ENCODE results near the gene CNKSR1.

- TF ChIP-seq HOXA3 (CRISPR knock-in tag; IDR thresholded peaks at IDR 0.05) (peak; percentile 76), CBFB (CRISPR knock-in tag; IDR thresholded peaks at IDR 0.05) (no peak), JUND (CRISPR knock-in tag; IDR thresholded peaks at IDR 0.05) (no peak), RORA (CRISPR knock-in tag; IDR thresholded peaks at IDR 0.05) (no peak), CTCF (CRISPR knock-in tag; IDR thresholded peaks at IDR 0.05) (peak; percentile 5; the same call in 1 of the 2 replicates), ZNF629 (CRISPR knock-in tag; conservative IDR thresholded peaks at IDR 0.05) (no peak), POLR2A (IDR thresholded peaks at IDR 0.05; ENCODE audit: insufficient read depth in 1 of 2, low read depth in 2 of 2, low read length in 2 of 2) (peak; percentile 69 to 82)
These were observed 47.9 kb downstream of the CNKSR1 start for GRCh38 chr1:26225033-26225831.

All from HepG2 (cell line).